Measurements from ENCODE around the gene CDKN2B. TPM values are rescaled to one million over a fixed set of nuclear protein-coding genes. Genes with fewer than 3 reads are reported as not detected.

The CDKN2B gene
- total and polyA plus RNA-seq, 2 experiments from 2014 or later: 0.29 to 0.83 TPM

- Histone ChIP-seq H3F3A (replicated peaks; ENCODE audit: low read depth) (no peaks in the 10 kb centered on the region), H3K79me2 (replicated peaks; ENCODE audit: insufficient read depth) (no peaks in the 10 kb centered on the region), H4K20me1 (replicated peaks; ENCODE audit: insufficient read depth) (no peaks in the 10 kb centered on the region), H2AFZ (peak overlapping the region; percentile 34; the same call in 1 of the 2 replicates), H3K4me3 (no peak overlapping the region), H3K9me2 (ENCODE audit: insufficient read depth) (no peaks in the 10 kb centered on the region), H3K4me1 (ENCODE audit: insufficient read depth) (peaks cover 12% of the 10 kb centered on the region), H3K27ac (ENCODE audit: low read depth) (no peak overlapping the region), H3K4me2 (no peak overlapping the region), H3K27me3 (ENCODE audit: insufficient read depth) (no peaks in the 10 kb centered on the region), H3K36me3 (ENCODE audit: insufficient read depth) (no peaks in the 10 kb centered on the region)
- DNase-seq (ENCODE audit: low spot score) (no peak), ATAC-seq (no peak)
- Mint-ChIP-seq H3K27ac (no peak overlapping the region), H3K36me3 (ENCODE audit: low read depth) (no peaks in the 10 kb centered on the region), H3K4me1 (peaks cover 11% of the 10 kb centered on the region), H3K27me3 (ENCODE audit: insufficient read depth, low read depth, poor library complexity) (no peaks in the 10 kb centered on the region), H3K9me3 (no peaks in the 10 kb centered on the region), H3K4me3 (no peak overlapping the region)
- TF ChIP-seq JUNB (IDR thresholded peaks at IDR 0.05; ENCODE audit: unreplicated experiment): no peak
- no peak for TF ChIP-seq ZNF331 (CRISPR knock-in tag; IDR thresholded peaks at IDR 0.05; ENCODE audit: low read depth)
- no peak for TF ChIP-seq NANOG (IDR thresholded peaks at IDR 0.05; ENCODE audit: borderline replicate concordance)
- TF ChIP-seq EZH2phosphoT487 (IDR thresholded peaks at IDR 0.05; ENCODE audit: unreplicated experiment): no peak
- TF ChIP-seq STAT1 (IDR thresholded peaks at IDR 0.05; ENCODE audit: unreplicated experiment): no peak
- TF ChIP-seq ZNF114 (CRISPR knock-in tag; IDR thresholded peaks at IDR 0.05): no peak
- no peak for TF ChIP-seq ZNF462 (CRISPR knock-in tag; IDR thresholded peaks at IDR 0.05)
- no peak for TF ChIP-seq POLR2AphosphoS5 (IDR thresholded peaks at IDR 0.05; ENCODE audit: low read depth)
- no peak for TF ChIP-seq ETS1 (IDR thresholded peaks at IDR 0.05)
- TF ChIP-seq CREB1 (CRISPR knock-in tag; IDR thresholded peaks at IDR 0.05; ENCODE audit: low read depth): no peak
- TF ChIP-seq REST (IDR thresholded peaks at IDR 0.05; ENCODE audit: unreplicated experiment): no peak
Observed at GRCh38 chr9:22031655-22032411, 22.7 kb upstream of the CDKN2B start.
